HepG2 (cell line): ENCODE data around the gene CDR2L. TPM values are rescaled to one million over a fixed set of nuclear protein-coding genes. Genes with fewer than 3 reads are reported as not detected.

Source experiments
- ATF5 ChIP-seq: sonication (generic); formaldehyde crosslinking; IDR thresholded peaks from 2 replicates; pipeline ENCODE4 v1.4.0; 2020; ENCODE audit warnings: mild to moderate bottlenecking, low read depth, missing genetic modification reagents
- KLF9 ChIP-seq: IDR thresholded peaks from 2 replicates; pipeline ENCODE4 v1.6.1; 2016; ENCODE audit warnings: low read depth
- MBD4 ChIP-seq: IDR thresholded peaks from 2 replicates; pipeline ENCODE4 v1.6.1; 2012; ENCODE audit warnings: low read length, inconsistent platforms, borderline replicate concordance
- MED1 ChIP-seq: sonication (generic); formaldehyde crosslinking; IDR thresholded peaks from 2 replicates; pipeline ENCODE4 v1.4.0; 2020; ENCODE audit warnings: missing genetic modification reagents
- POLR2G ChIP-seq: fragments of 200-400 bp; formaldehyde crosslinking; IDR thresholded peaks from 2 replicates; pipeline ENCODE4 v1.6.1; 2018; ENCODE audit warnings: mild to moderate bottlenecking, low read depth, low read length, moderate library complexity
- RXRB ChIP-seq: IDR thresholded peaks from 2 replicates; pipeline ENCODE4 v1.6.1; 2016; ENCODE audit warnings: borderline replicate concordance, missing genetic modification reagents, missing compliant biosample characterization
- SIN3B ChIP-seq: fragments of 150-350 bp; IDR thresholded peaks from 2 replicates; pipeline ENCODE4 v1.6.1; 2014; ENCODE audit warnings: low read length
- TAF15 ChIP-seq: fragments of 200-400 bp; formaldehyde crosslinking; IDR thresholded peaks from one replicate; pipeline ENCODE4 v1.6.1; 2018; ENCODE audit warnings: mild to moderate bottlenecking, low read depth, low read length; ENCODE audit not compliant: poor library complexity, severe bottlenecking
- XBP1 ChIP-seq: sonication (generic); formaldehyde crosslinking; IDR thresholded peaks from 2 replicates; pipeline ENCODE4 v1.5.0; 2020; ENCODE audit warnings: missing genetic modification reagents
- ZBTB33 ChIP-seq: sonication (generic); formaldehyde crosslinking; IDR thresholded peaks from 2 replicates; pipeline ENCODE4 v1.4.0; 2020; ENCODE audit warnings: missing genetic modification reagents
- ZBTB4 ChIP-seq: sonication (generic); formaldehyde crosslinking; IDR thresholded peaks from 2 replicates; pipeline ENCODE4 v1.4.0; 2020; ENCODE audit warnings: missing genetic modification reagents, mild to moderate bottlenecking, borderline replicate concordance
- ZBTB46 ChIP-seq: sonication (generic); formaldehyde crosslinking; IDR thresholded peaks from 2 replicates; pipeline ENCODE4 v1.4.0; 2020; ENCODE audit warnings: mild to moderate bottlenecking, missing genetic modification reagents, borderline replicate concordance
- ZNF160 ChIP-seq: sonication (generic); formaldehyde crosslinking; IDR thresholded peaks from 2 replicates; pipeline ENCODE4 v1.8.0; 2022; ENCODE audit warnings: mild to moderate bottlenecking, inconsistent platforms, missing genetic modification reagents
- ZNF232 ChIP-seq: sonication (generic); formaldehyde crosslinking; IDR thresholded peaks from 2 replicates; pipeline ENCODE4 v1.4.0; 2020; ENCODE audit warnings: missing genetic modification reagents, borderline replicate concordance
- ZNF280D ChIP-seq: sonication (generic); formaldehyde crosslinking; IDR thresholded peaks from 2 replicates; pipeline ENCODE4 v1.5.1; 2020; ENCODE audit warnings: mild to moderate bottlenecking, missing genetic modification reagents
- ZNF292 ChIP-seq: sonication (generic); formaldehyde crosslinking; IDR thresholded peaks from 2 replicates; pipeline ENCODE4 v1.8.1; 2022; ENCODE audit warnings: mild to moderate bottlenecking, low read depth, missing genetic modification reagents, borderline replicate concordance
- ZNF530 ChIP-seq: sonication (generic); formaldehyde crosslinking; IDR thresholded peaks from 2 replicates; pipeline ENCODE4 v1.5.0; 2020; ENCODE audit warnings: low read depth, mild to moderate bottlenecking, missing genetic modification reagents
- ZNF780A ChIP-seq: sonication (generic); formaldehyde crosslinking; IDR thresholded peaks from 2 replicates; pipeline ENCODE4 v1.8.0; 2022; ENCODE audit warnings: mild to moderate bottlenecking, missing genetic modification reagents, moderate library complexity
- polyA plus RNA-seq, 8 experiments: library from polyadenylated mRNA; depleted of rRNA in 3 of 8; stranded (reverse) in 7 of 8; unstranded in 1 of 8; fragments of >200 nt; fragmentation: Illumina TruSeq in 4 of 8; extraction: Trizol in 4 of 8; gene quantifications; 2 replicates each; pipeline versions ENCODE4 v1.2.1 to v1.2.3, GENCODE V29; 2011 to 2016; ENCODE audit warnings: low read depth in 4 of 8, missing spikeins in 1 of 8, mixed read lengths in 1 of 8; ENCODE audit not compliant: insufficient read depth in 1 of 8
- total RNA-seq, 5 experiments: library from RNA; depleted of rRNA; stranded (reverse); fragments of >200 nt; fragmentation: Illumina TruSeq; extraction: Trizol; gene quantifications; 2 replicates each; pipeline ENCODE4 v1.2.3, GENCODE V29; 2016; ENCODE audit warnings: low read depth in 1 of 5

CDR2L gene
- total and polyA plus RNA-seq, 2 of the 13 experiments (the other 11 are each of a cell fraction or from before 2014, with no cell fraction given): 1.9 to 2.1 TPM

GRCh38 chr17:74971842-74972106, 15.7 kb upstream of the CDR2L start (continued):
- TF ChIP-seq ZBTB4 (CRISPR knock-in tag) (no peak), RXRB (no peak), ZNF280D (CRISPR knock-in tag) (no peak), ZNF780A (CRISPR knock-in tag) (no peak), ZBTB46 (CRISPR knock-in tag) (no peak), ZNF292 (CRISPR knock-in tag) (no peak; the same call in 1 of the 2 replicates), ZBTB33 (CRISPR knock-in tag) (no peak), ZNF530 (CRISPR knock-in tag) (no peak), ZNF232 (CRISPR knock-in tag) (no peak), POLR2G (no peak), TAF15 (no peak), ATF5 (no peak), MED1 (CRISPR knock-in tag) (peak; percentile 47), XBP1 (CRISPR knock-in tag) (no peak), MBD4 (no peak), SIN3B (no peak), ZNF160 (CRISPR knock-in tag) (0 out of 2 replicates have a peak, but pooled peaks have one; percentile 40), KLF9 (no peak)
